GM12878 (cell line): ENCODE data around the gene SERPINB6. TPM values are rescaled to one million over a fixed set of nuclear protein-coding genes. Genes with fewer than 3 reads are reported as not detected.

Source experiments
- ATAC-seq: fragments of 200-7000 bp; cut with Tn5 transposase; 3 replicates; pipeline ENCODE4 v1.9.1; 2020; ENCODE audit warnings: mild to moderate bottlenecking, moderate library complexity
- BruUV-seq: library from RNA; stranded (reverse); fragments of 400-500 nt; replicated peaks from 2 replicates; lab custom pipeline; 2021; lab: Mats Ljungman, UMichigan
- CTCF ChIA-PET: fragments of 300-600 bp; sonication (Branson Sonifier 250); formaldehyde crosslinking; extraction: SDS; loops from one replicate; lab custom pipeline; 2021; ENCODE audit warnings: inconsistent platforms; lab: Yijun Ruan, JAX
- POLR2A ChIA-PET: fragments of 350-600 bp; formaldehyde crosslinking; extraction: SDS; loops from one replicate; lab custom pipeline; 2021; ENCODE audit warnings: inconsistent platforms; lab: Charles Lee
- RAD21 ChIA-PET: fragments of 300-600 bp; sonication (Branson Sonifier 250); formaldehyde crosslinking; loops from one replicate; lab custom pipeline; 2023; ENCODE audit warnings: antibody characterized with exemption; ENCODE audit not compliant: unreplicated experiment; lab: Charles Lee
- SMC1A ChIA-PET: fragments of 300-600 bp; sonication (Branson Sonifier 250); formaldehyde crosslinking; loops from one replicate; lab custom pipeline; 2023; ENCODE audit not compliant: unreplicated experiment, uncharacterized antibody; lab: Charles Lee
- DNase-seq: peaks from one replicate; pipeline ENCODE4 v3.0.0-alpha.2; 2011; ENCODE audit warnings: low read depth, low spot score
- FAIRE-seq: peaks from 3 replicates; lab custom pipeline; 2011; peaks lifted over from hg19 to GRCh38; lab: Jason Lieb, UNC
- H2AFZ ChIP-seq: 2 replicates; pipeline ENCODE4 v1.6.0; 2011; ENCODE audit warnings: low read depth, low read length, control low read depth; ENCODE audit not compliant: control insufficient read depth
- H3K27ac ChIP-seq: 2 replicates; pipeline ENCODE4 v1.5.1; 2011; ENCODE audit warnings: control low read depth; ENCODE audit not compliant: control insufficient read depth, insufficient read depth
- H3K27me3 ChIP-seq, 2 experiments: replicated peaks in 1 of 2; 2 replicates each; pipeline versions ENCODE4 v1.6.0 to v1.6.1; 2011; ENCODE audit warnings: low read length in 1 of 2; ENCODE audit not compliant: control insufficient read depth in 2 of 2, insufficient read depth in 2 of 2
- H3K36me3 ChIP-seq, 2 experiments: 2 replicates each; pipeline ENCODE4 v1.5.1; 2011; ENCODE audit warnings: low read length in 1 of 2; ENCODE audit not compliant: control insufficient read depth in 2 of 2, insufficient read depth in 2 of 2
- H3K4me1 ChIP-seq: 2 replicates; pipeline ENCODE4 v1.6.1; 2011; ENCODE audit warnings: mild to moderate bottlenecking, low read length, moderate library complexity, mixed read lengths; ENCODE audit not compliant: control insufficient read depth, insufficient read depth
- H3K4me2 ChIP-seq: 2 replicates; pipeline ENCODE4 v1.6.0; 2011; ENCODE audit warnings: control low read depth; ENCODE audit not compliant: control insufficient read depth, insufficient read depth
- H3K4me3 ChIP-seq: fragments of 200-600 bp; sonication (generic); 2 replicates; pipeline ENCODE4 v1.5.1; 2016
- H3K79me2 ChIP-seq: 2 replicates; pipeline ENCODE4 v1.6.0; 2011; ENCODE audit warnings: low read length; ENCODE audit not compliant: control insufficient read depth, insufficient read depth
- H3K9ac ChIP-seq: 2 replicates; pipeline ENCODE4 v1.8.0; 2011; ENCODE audit warnings: low read length, control low read depth, mixed read lengths; ENCODE audit not compliant: control insufficient read depth, insufficient read depth
- H3K9me3 ChIP-seq: replicated peaks from 3 replicates; pipeline ENCODE4 v1.5.1; 2011; ENCODE audit warnings: mild to moderate bottlenecking, low read length; ENCODE audit not compliant: control insufficient read depth, insufficient read depth
- H4K20me1 ChIP-seq: 2 replicates; pipeline ENCODE4 v1.6.0; 2011; ENCODE audit not compliant: control insufficient read depth, insufficient read depth
- BRCA1 ChIP-seq: IDR thresholded peaks from 2 replicates; pipeline ENCODE4 v1.6.1; 2011; ENCODE audit warnings: low read depth, low read length, improper control_type of control experiment
- GATAD2B ChIP-seq: fragments of 450-650 bp; conservative IDR thresholded peaks from 2 replicates; pipeline ENCODE4 v1.6.1; 2017; ENCODE audit warnings: low read depth, mild to moderate bottlenecking, moderate library complexity
- HDGF ChIP-seq: fragments of 450-650 bp; IDR thresholded peaks from 2 replicates; pipeline ENCODE4 v1.6.1; 2016; ENCODE audit warnings: antibody characterized with exemption
- HSF1 ChIP-seq: fragments of 150-350 bp; IDR thresholded peaks from 2 replicates; pipeline ENCODE4 v1.6.1; 2014; ENCODE audit warnings: mild to moderate bottlenecking, low read depth, low read length
- IKZF2 ChIP-seq, 2 experiments: fragments of 450-650 bp; IDR thresholded peaks; 2 replicates each; pipeline ENCODE4 v1.6.1; 2017; ENCODE audit warnings: mild to moderate bottlenecking in 2 of 2, moderate library complexity in 2 of 2
- JUND ChIP-seq: IDR thresholded peaks from 2 replicates; pipeline ENCODE4 v1.6.1; 2012; ENCODE audit warnings: low read depth, mild to moderate bottlenecking, low read length, improper control_type of control experiment, moderate library complexity
- KAT2A ChIP-seq: conservative IDR thresholded peaks from 2 replicates; pipeline ENCODE4 v1.6.1; 2011; ENCODE audit warnings: low read depth, low read length; ENCODE audit not compliant: control insufficient read depth
- KDM1A ChIP-seq: fragments of 200-600 bp; sonication (generic); IDR thresholded peaks from 2 replicates; pipeline ENCODE4 v1.6.1; 2016; ENCODE audit warnings: borderline replicate concordance
- MYC ChIP-seq: IDR thresholded peaks from 2 replicates; pipeline ENCODE4 v1.6.1; 2011; ENCODE audit warnings: mild to moderate bottlenecking, low read length, moderate library complexity, inconsistent platforms; ENCODE audit not compliant: insufficient read depth, insufficient replicate concordance, insufficient read length, severe bottlenecking
- NFYB ChIP-seq: IDR thresholded peaks from 2 replicates; pipeline ENCODE4 v1.6.1; 2011; ENCODE audit warnings: low read depth, mild to moderate bottlenecking, low read length, improper control_type of control experiment, moderate library complexity; ENCODE audit not compliant: insufficient read depth
- PAX5 ChIP-seq: IDR thresholded peaks from 2 replicates; pipeline ENCODE4 v1.6.1; 2011; ENCODE audit warnings: low read depth, low read length, borderline replicate concordance
- RBBP5 ChIP-seq: fragments of 200-600 bp; sonication (generic); conservative IDR thresholded peaks from 2 replicates; pipeline ENCODE4 v1.6.1; 2016
- RELA ChIP-seq: fragments of 450-650 bp; IDR thresholded peaks from 2 replicates; pipeline ENCODE4 v1.8.0; 2014; ENCODE audit warnings: borderline replicate concordance; ENCODE audit not compliant: partially characterized antibody
- STAT3 ChIP-seq: IDR thresholded peaks from 2 replicates; pipeline ENCODE4 v1.6.1; 2011; ENCODE audit warnings: low read depth, low read length, improper control_type of control experiment
- ZNF622 ChIP-seq: fragments of 450-650 bp; IDR thresholded peaks from 2 replicates; pipeline ENCODE4 v1.6.1; 2017; ENCODE audit warnings: mild to moderate bottlenecking, inconsistent platforms
- ZZZ3 ChIP-seq: IDR thresholded peaks from 2 replicates; pipeline ENCODE4 v1.6.1; 2011; ENCODE audit warnings: low read depth; ENCODE audit not compliant: control insufficient read depth, insufficient read length
- WGBS: methylation state at CpG from one replicate; pipeline ENCODE4 v1.1.6; 2016; ENCODE audit warnings: low lambda C conversion rate; ENCODE audit not compliant: insufficient replicate concordance, insufficient coverage; ENCODE audit errors: missing lambda C conversion rate; 5-methylcytosine and 5-hydroxymethylcytosine counted together
- in situ Hi-C: fragments of 300-500 bp; cut with MboI; formaldehyde crosslinking; loops from 9 replicates; pipeline ENCODE4 v1.14.3; 2018; ENCODE audit warnings: mixed read lengths
- intact Hi-C: fragments of 100-400 bp; cut with micrococcal nuclease; formaldehyde crosslinking; loops from one replicate; pipeline ENCODE4 v1.14.2; 2022; ENCODE audit not compliant: unreplicated experiment
- polyA plus RNA-seq, 11 experiments: library from polyadenylated mRNA; depleted of rRNA in 4 of 11; unstranded in 6 of 11; stranded (reverse) in 5 of 11; fragments of >200 nt; fragmentation: Nextera tagmentation in 4 of 11; fragmentation: Illumina TruSeq in 1 of 11; extraction: Ambion mirVana in 4 of 11; extraction: Trizol in 1 of 11; gene quantifications; 1 replicate in 1 of 11; 2 replicates in 10 of 11; pipeline versions ENCODE4 v1.2.1 to v1.2.3, GENCODE V29; 2011 to 2016; ENCODE audit warnings: inconsistent platforms in 2 of 11, missing spikeins in 2 of 11, low read depth in 1 of 11
- total RNA-seq, 4 experiments: library from RNA; depleted of rRNA in 3 of 4; stranded (reverse); fragments of >200 nt in 3 of 4; fragmentation: Illumina TruSeq in 1 of 4; extraction: Trizol in 1 of 4; gene quantifications; 2 replicates each; pipeline versions ENCODE4 v1.2.1 to v1.2.3, GENCODE V29; 2013 to 2021

The SERPINB6 gene
- total and polyA plus RNA-seq, 10 of the 15 experiments (the other 5 are each of a cell fraction or from before 2014, with no cell fraction given), result 0.37 to 2.2 (median 0.68) TPM; not detected in 1

GRCh38 chr6:2945153-2945452 is 26.3 kb downstream of the SERPINB6 start:
- no peaks in the 10 kb centered on the region for H3K79me2 ChIP-seq
- WGBS, result 66% methylated on average over 8 of the region's 8 CpGs
- no peak overlapping the region for H3K27ac ChIP-seq
- H4K20me1 ChIP-seq, result no peaks in the 10 kb centered on the region
- POLR2A ChIA-PET, result no interaction called here
- peaks cover 6 to 12% of the 10 kb centered on the region in 2 experiments for H3K27me3 ChIP-seq
- peaks cover 30% of the 10 kb centered on the region for H3K4me1 ChIP-seq
- TF ChIP-seq ZZZ3 (no peak), KDM1A (no peak), HSF1 (no peak), JUND (no peak), ZNF622 (no peak), GATAD2B (no peak), HDGF (no peak), PAX5 (no peak), MYC (no peak), RELA (no peak), STAT3 (no peak), RBBP5 (no peak), BRCA1 (no peak), NFYB (no peak), KAT2A (no peak), IKZF2 (IDR thresholded peaks at IDR 0.05) (no peak)
- CTCF ChIA-PET, result interaction anchor here (1.3 to 1.4 kb wide), 2 partner anchors 12 to 14 kb away, joined by 3 to 5 read pairs; no protein-coding TSS in a partner anchor
- H2AFZ ChIP-seq, result no peak overlapping the region
- intact Hi-C loops (no loop called here), in situ Hi-C loops (loop anchor here (25.0 kb wide), 1 partner anchor 1358 kb away; no protein-coding TSS in a partner anchor)
- no peak overlapping the region for H3K9ac ChIP-seq
- RAD21 ChIA-PET, result no interaction called here
- H3K4me3 ChIP-seq, result no peak overlapping the region
- SMC1A ChIA-PET, result no interaction called here
- BruUV-seq, result no TSS peak
- no peak for ATAC-seq
- no peak overlapping the region for H3K4me2 ChIP-seq
- FAIRE-seq, result no peak
- no peaks in the 10 kb centered on the region for H3K36me3 ChIP-seq
- peaks cover 12% of the 10 kb centered on the region; the same call in 2 of the 3 replicates for H3K9me3 ChIP-seq
- DNase-seq, result no peak
